HG03469 (cell line): ENCODE results near the gene MGLL.

Source experiments
- ATAC-seq: cut with Tn5 transposase; IDR thresholded peaks from one replicate; pipeline ENCODE4 v1.9.1; 2021; ENCODE audit warnings: mild to moderate bottlenecking, moderate library complexity, moderate number of reproducible peaks; ENCODE audit not compliant: unreplicated experiment

MGLL gene

DNA sequence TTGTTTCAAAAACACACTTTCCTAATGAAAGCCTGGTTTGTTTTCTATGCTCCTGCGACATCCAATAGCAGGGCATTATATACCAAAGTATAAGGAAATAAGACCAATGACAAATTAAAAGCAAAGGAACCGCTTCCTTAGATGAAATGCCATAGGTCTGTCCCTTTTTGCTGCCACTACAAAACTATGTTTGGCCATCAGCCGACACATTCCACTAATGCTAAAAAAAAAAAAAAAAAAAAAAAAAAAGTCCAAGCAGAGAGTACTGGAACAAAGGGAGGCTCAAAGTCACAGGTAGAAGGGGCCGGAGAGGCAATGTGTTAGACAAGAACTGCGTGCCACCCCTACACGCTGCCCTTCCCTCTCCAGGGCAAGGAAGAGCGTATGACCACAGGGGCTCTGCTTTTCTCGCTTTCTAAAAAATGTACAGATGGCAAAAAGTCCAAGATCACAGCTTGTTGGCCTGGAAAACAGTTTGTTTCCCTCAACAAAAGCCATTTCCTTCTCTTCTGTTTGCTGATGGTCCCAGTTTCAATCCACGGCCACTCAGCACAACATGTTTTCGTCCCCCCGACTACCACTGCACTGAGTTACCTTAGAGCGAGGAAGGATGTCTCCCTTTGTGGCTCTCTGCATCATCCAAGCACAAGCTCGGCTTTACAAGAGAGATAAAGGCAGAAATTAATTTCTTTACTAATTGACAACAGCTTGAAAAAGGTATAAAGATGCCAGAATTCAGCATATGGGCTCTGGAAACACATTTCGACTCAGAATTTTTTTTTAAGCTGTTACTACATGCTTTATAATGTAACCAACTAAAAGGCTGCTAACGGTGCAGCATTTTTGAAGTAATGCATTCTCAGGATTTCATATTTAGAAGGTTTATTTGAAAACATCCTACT, 78.7 kb downstream of the MGLL start:
- no peak for ATAC-seq

DNA sequence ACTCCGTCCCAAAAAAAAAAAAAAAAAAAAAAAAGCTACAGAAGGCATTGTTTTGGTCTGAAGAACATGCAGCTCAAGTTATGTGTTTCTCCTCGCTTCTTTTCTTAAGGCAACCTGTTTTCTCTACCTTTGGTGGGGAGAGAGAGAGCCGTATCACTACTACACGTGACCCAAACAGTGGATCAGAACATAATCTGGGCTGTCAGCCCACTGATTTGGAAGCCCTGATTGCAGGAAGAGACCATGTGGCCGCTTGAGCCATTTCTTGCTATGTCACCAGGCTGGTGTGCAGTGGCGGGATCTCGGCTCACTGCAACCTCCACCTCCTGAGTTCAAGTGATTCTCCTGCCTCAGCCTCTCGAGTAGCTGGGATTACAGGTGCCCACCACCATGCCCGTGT, 79.7 kb downstream of the MGLL start:
- ATAC-seq = no peak

DNA sequence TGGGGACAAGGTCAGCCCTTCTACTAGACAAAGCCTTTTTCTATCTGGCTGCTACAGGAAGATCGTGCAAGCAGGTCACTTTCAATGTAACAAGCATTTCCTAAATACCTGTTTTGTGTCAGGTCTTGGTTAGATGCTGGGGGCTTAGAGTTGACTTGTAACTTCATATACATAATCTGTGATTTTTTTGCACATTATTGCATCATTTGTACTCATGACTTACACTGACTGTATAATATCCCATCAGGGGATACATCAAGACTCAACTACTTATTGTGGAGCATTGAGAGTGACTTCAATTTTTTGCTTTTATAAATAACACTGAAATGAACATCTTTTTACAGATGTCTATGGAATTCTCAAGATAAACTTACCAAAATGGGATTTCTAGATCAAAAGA, 80.6 kb downstream of the MGLL start:
- ATAC-seq = no peak

DNA sequence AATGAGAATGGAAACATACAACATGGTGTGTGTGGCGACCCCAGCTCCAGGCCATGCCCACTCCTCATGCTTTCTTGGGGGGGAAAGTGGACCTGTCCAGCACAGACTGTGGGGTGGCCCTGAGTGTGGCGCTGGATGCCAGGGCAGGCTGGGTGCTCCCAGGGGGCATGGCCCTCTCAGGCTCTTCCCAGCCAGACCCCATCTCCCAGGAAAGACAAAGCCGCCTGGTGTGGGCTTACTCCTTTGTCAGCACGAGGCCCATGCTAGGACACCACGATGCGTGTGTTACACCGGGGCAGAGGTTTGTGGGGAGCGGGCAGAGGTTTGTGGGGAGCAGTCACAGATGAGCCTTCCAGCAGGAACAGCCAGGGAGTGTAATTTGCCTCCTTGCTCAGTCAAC, 81.1 kb downstream of the MGLL start:
- ATAC-seq = no peak

DNA sequence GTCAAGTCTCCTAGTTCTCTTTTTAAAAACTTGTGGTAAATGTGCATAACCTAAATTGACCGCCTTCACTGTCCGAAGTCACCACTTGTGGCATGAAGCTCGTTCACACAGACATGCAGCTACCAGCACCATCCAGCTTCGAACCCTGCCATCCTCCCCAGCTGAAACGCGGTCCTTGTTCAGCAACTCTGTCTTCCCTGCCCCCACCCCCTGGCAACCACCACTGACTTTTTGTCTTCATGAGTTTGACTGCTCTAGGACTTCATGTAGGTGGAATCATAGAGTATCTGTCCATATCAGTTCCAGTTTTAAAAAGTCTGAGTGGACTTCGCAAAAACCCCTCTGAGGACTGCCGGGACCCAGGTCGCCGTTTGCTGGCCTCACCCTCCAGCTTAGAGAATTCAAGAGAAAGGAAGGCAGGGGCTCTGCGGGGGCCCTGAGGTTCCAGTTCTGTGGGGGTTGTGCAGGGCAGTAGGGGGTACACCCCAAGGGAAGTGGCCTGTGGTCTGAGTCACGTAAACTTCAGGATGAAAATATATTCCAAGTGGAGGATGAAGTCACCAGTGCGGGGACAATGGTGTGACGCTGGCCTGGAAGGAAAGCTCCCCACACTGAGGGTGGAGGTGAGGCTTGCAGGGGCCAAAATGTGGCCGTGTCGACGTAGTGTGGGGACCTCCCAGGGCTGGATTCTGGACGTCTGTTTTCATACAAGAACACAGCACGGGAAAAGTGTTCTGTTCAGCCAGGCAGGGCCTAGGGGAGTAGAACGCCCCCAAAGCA, 82.0 kb downstream of the MGLL start:
- ATAC-seq = no peak

DNA sequence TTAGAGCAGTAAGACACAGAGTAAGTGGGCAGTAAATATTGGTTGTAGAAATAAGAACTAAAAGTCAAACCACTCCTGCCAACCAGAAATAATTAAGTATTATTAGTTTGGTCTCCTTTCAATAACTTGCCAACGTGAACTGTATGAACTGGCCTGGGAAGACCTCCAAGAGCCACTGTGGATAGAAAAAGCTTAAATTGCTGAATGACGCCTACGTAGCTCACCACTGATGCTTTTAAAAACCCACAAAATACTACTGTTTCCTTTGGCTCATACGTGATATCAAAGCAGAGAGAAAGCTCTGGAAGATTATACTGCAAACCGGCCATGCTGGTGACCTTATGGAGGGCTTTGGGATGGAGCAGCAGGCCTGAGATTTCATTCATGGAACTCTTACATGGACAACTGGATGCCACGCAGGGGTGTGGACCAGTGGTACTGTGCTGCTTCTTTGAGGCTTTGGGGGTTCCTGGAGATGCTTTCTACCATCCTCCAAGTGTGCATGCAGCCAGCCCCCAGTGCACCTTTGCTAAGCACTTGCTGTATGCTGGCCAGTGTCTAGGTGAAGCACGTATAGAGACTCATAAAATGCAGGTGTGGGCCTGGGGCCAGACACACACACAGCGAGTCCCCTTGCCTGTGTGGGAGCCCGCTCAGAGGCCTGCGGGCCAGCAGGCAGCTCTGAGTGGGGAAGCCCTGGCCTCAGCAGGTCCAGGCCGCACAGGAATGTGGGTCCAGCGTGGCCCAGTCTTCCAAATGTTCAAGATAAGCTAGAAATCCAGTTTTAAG, 82.8 kb downstream of the MGLL start:
- ATAC-seq = no peak

DNA sequence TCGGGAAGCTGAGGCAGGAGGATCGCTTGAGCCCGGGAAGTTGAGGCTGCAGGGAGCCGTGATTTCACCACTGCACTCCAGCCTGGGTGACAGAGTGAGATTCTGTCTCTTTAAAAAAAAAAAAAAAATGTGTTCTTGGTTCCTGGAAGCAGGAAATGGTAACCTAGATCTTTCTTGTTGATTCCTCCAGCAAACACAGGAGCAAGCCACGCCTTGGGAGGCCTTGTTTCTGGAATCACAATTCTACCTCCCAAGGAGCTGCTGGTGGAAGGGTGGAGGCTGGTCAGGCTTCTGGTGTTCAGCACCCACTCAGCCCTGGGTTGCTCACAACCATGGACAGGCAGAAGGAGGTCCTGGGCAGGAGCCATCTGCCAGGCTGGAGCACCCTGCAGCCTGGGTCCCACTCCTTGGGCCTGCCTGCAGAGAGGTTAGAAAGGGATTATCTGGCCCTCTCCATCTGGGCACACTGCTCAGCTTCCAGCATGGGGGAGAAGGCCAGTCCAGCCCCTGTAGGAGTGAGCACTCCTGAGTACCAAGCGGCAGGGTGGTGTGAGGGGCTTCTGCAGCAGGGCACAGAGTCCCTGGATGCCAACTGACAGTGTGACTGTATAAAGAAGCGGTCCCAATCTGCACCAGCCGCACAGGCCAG, 84.0 kb downstream of the MGLL start:
- ATAC-seq = no peak

DNA sequence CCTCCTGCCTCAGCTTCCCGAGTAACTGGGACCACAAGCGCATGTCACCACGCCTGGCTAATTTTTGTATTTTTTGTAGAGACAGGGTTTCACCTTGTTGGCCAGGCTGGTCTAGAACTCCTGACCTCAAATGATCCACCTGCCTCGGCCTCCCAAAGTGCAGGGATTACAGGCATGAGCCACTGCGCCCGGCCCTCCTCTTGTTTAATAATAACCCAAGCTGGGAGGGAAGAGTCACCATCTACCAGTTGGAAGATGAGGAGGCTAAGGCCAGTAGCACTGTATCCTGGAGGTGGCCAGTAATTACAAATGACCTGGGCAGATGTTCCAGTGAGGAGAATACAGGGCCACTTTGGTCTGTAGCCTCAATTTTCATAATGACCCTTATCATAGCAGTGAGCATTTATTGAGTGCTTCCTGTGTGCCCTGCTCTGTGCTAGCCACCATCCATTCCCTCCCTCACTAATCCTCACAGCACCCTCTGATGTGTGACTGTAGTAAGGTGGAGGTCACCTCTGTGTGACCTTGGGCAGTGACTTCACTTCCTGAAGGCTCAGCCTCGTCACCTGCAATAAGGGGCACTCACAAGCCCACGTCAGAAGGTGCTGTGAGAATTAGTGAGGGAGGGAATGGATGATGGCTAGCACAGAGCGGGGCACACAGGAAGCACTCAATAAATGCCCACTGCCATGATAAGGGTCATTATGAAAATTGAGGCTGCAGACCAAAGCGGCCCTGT, 85.3 kb downstream of the MGLL start:
- no peak for ATAC-seq

DNA sequence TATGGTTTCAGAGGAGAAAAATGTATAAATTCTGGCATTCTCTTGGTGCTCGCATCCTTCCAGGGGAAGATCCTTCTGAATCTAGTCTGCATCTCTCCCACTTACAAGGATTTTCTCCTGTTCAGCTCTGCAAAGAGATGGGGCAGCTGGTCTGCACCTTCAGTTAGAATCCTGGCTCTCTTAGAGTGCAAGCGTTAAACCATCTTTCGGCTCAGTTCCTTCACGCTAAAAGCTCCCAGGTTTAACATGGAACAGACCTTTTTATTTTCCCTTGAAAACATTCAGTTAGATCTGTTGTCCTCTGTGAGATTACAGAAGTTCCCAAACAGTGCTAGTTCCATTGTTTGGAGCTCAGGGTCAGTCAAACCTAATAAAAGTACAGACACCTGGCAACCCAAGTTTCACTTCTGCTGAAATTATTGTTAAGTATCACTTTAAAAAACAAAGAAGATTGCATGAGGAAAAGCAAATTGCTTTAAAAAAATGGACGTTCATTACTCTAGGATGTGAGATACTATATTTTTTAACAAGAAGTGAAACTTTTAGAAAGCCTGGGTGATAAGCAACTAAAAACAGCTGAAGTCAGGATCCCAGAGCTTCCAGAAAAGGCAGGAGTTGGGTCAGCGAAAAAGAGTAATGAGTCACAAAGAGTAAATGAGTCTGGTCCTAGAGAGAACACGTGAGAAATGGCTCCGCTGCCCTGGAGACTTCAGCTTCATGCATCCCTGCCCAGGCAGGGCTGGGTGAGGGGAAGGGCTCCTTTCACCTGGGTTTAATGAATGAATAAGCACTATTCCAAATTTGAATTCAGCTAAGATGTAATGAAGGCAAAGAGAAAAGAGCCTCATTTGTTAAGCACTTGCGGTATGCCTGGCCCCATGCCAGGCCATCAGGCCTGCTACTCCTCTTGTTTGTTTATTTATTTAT, 86.3 kb downstream of the MGLL start:
- peak; percentile 61 for ATAC-seq

DNA sequence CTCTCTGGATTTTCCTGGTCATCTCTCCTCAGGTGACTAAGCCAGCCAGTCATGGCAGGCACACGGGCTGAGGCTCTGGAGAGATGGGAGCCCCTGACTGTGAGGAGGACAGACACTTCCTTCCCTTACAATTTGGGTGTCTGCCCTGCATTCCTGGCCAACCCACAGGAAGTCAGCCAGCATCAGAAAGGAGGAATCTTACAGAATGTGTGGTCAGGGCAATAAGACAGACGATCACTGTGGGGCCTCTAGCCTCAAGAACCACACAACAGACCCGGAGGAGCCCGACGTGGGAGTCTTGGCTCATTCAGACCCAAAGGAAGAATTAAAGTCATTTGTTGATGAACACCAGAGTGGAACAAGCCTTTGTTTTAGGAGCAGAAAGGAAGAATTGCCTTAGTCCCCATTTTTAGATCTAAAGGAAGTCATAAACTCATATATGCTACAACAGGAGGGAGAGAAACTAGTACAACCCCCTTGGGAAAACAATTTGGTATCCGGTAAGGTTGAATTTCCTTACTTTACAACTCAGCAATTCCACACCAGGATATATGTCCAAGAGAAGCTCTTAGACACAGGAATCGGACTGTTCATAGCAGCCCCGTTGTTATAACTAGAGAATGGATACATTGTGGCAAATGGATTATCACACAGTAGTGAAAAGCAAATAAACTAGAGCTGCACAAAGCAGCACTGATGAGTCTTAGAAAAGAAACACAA, 87.4 kb downstream of the MGLL start:
- no peak for ATAC-seq

DNA sequence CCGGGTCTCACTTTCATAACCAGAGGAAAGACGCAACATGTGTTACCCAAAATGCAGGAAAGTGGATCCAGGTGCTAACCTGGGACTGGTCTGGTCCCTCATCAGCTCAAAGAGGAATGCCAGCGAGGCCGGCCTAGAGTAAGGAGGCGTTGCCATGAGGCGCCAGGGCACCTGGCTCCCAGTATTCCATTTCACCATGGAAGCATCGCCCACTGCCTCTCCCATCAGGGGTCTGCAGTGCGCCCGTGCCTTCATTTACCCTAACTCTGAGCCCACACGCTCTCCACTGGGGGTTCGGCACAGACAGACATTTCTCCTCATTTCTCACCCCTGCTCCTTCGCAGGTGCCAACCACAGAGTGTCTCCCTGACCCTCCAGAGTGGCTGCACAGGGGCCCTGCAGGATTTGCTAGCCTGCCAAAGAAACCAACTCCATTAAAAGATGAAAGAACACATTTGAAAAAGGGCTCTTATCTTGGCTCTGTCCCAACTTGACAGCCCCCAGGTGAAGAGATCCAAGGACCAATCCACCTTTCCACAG, 88.1 kb downstream of the MGLL start:
- ATAC-seq = no peak

DNA sequence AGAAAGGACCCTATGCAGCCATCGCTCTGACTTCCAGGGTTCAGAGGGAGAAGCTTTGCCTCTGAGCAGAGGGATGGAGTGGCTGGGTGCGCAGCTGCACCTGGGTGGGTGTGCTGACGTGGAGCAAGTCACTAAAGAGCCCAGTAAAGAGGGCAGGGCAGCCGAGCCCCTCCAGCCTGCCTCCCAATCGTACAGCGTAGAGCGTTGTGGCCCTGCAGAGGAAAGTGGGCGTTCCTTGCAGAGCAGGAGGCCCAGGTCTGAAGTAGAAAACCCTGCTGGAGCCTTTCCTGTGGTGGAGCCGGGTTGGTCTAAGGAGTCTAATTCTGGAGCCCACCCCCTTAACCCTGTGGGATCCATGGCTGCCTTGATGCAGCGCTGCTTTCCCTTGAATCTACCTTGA, 88.5 kb downstream of the MGLL start:
- ATAC-seq = no peak

DNA sequence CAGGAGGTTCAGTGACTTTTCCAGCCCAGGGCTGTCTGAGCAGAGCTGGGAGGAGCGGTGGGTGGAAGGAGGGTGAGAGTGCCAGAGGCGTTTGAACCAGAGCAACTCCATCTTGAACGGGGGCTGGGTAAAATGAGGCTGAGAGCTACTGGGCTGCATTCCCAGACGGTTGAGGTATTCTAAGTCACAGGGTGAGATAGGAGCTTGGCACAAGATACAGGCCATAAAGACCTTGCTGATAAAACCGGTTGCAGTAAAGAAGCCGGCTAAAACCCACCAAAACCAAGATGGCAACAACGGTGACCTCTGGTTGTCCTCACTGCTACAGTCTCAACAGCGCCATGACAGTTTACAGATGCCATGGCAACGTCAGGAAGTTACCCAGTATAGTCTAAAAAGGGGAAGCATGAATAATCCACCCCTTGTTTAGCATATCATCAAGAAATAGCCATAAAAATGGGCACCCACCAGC, 89.4 kb downstream of the MGLL start:
- ATAC-seq = no peak

DNA sequence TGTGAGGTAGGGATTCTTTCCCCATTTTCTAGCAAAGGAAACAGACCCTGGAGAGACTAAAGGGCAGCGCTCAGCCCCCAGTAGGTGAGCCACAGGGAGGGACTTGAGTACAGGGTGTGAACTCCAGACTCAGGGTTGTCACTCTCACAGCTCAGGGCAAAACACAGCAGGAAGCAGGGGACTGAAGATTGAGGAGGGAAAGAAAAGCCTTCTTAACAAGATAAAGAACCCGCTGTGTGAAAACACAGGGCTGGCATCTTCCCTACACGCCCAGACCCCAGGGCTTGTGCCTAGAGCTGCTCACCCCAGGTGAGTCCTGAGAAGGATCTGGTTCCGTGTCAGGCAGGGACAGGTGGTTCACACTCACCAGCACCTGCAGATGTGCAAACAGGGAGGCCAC, 90.0 kb downstream of the MGLL start:
- ATAC-seq = no peak

DNA sequence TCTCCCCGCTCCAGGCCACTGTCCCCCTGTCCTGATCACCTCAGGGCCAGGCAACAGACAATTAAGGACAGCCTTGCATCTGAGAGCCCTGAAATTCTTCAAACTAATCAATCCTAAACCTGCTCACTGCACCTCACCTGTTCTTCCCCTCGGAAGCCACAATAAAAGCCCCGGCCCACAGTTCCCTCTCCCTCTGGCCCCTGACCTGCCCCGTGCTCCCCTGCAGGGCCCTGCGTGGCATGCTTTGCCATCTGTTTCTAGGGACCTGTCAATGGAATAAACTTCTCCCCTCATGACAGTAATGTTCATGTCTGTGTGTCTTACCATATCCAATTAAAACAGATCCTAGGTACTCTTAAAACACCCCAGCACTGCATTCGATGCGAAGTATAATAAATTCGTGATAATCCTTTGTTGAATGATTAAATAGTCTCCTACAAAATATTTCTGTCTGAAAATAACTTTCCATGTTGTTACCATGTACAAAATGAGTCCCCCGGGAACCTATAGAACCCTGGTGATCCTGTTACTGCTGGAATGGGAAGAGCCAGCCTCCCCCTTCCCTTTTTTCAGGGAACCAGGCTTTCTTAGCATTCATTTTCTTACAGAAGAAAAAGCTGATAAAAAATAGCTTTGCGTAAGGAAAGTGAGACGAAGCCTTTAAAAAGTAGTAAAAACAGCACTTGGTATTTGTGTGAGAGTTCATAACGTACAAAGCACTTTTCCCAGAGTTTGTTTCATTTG, 90.6 kb downstream of the MGLL start:
- no peak for ATAC-seq

DNA sequence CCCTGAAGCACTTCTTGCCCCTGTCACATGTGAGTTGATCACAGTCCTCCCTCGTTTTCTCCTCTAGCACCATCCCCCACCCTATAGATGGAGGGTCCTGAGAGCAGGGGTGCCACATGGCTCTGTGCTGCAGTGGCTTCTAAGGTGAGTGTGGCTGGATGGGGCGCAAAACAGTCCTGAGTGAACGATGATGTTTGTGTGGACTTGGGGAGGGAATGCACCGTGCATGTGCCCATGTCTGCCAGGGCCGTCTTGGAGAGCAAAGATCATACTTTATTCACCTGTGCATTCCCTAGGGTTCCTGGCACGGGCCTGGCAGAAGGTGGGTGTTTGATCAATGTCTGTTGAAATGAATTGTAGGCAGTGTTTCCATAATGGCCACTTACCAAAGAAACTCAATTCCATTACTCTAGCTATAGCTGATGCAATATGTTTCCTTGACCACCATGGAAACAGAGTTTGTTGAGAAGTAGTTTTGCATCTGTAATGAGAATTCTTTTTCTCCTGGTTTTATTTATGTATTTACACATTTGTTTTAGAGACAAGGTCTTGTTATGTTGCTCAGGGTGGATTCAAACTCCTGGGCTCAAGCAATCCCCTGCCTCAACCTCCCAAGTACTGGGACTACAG, 91.5 kb downstream of the MGLL start:
- ATAC-seq = no peak

DNA sequence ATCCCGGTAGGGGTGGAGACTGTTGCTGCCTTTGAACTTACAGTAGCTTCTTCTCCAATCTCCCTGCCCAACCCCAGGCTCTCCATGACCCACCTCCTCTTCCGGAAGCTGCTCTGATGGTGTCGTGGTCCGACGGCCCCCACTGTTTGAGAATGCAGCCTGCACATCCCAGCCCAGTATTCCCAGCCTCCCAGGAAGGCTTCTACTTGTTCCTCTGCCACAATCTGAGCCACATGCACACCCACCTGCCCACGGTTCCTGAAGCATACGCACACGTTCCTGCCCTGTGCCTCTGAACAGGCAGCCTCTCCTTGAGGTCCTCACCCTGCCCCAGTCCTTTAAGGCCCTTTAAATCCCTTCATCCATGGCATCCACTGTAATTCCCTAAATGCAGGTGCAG, 92.1 kb downstream of the MGLL start:
- no peak for ATAC-seq
